Suprapubic skin (tissue), 4 donors: ENCODE measurements around the gene DCLRE1A.

ENCODE experiments used
- CTCF ChIP-seq, 2 donors: fragments of 200-600 bp in 1 of 2; fragments of 450-650 bp in 1 of 2; sonication (generic) in 1 of 2; IDR thresholded peaks; one replicate each; pipeline ENCODE4 v1.5.1; 2016 to 2019; ENCODE audit warnings: antibody characterized with exemption in 2 of 2, mild to moderate bottlenecking in 1 of 2, moderate library complexity in 1 of 2
- EP300 ChIP-seq: sonication (generic); formaldehyde crosslinking; IDR thresholded peaks from one replicate; pipeline ENCODE4 v1.6.1; 2017; ENCODE audit warnings: antibody characterized with exemption
- POLR2A ChIP-seq, 2 donors: fragments of 450-650 bp; IDR thresholded peaks; one replicate each; pipeline ENCODE4 v1.6.1; 2017; ENCODE audit warnings: antibody characterized with exemption in 2 of 2, mild to moderate bottlenecking in 2 of 2, moderate library complexity in 2 of 2
- POLR2AphosphoS5 ChIP-seq, 3 donors: sonication (generic); formaldehyde crosslinking; IDR thresholded peaks; one replicate each; pipeline ENCODE4 v1.6.1; 2017; ENCODE audit warnings: antibody characterized with exemption in 3 of 3

GRCh38 chr10:113866551-113867394 is 12.9 kb upstream of the DCLRE1A start:
- no peak for TF ChIP-seq POLR2A (IDR thresholded peaks at IDR 0.05)
- TF ChIP-seq CTCF (IDR thresholded peaks at IDR 0.05): no peak
- TF ChIP-seq POLR2AphosphoS5 (IDR thresholded peaks at IDR 0.05): no peak
- TF ChIP-seq EP300: no peak
